ENCODE results near the gene EDEM2. TPM values are rescaled to one million over a fixed set of nuclear protein-coding genes. Genes with fewer than 3 reads are reported as not detected.
"Not testable (repeated sequence)": the region's sequence is repeated elsewhere in the genome, so short reads cannot be mapped to it uniquely, and the experiment has no call there.

EDEM2 gene
- total and polyA plus RNA-seq, 2 donors (not counting 1 experiment from before 2014, with no cell fraction given): 28.1 to 30.4 TPM

DNA sequence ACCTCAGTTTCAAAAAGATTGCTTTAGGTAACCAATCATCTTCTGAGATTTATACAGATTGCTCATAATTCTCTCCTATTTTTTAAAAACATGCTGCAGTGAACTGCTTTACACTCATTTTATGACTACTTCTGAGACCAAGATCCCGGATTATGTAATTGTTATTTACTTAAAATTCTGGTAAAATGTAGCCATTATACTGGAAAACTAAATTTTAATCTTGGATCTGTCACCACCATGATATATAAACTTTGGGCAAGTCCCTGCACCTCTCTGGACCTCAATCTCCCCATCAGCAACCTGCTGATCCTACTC is 24.3 kb upstream of the EDEM2 start:
- ChIA-PET CTCF (no interaction called here), POLR2A (no interaction called here)
- H3K4me3 ChIP-seq (ENCODE audit: control extremely low read depth in 1 of 5, extremely low read depth in 1 of 5, insufficient read depth in 1 of 5, low read depth in 2 of 5, low read length in 4 of 5): peak overlapping the region in 1 of 5 experiments; percentile 29
- TF ChIP-seq CTCF (IDR thresholded peaks at IDR 0.05): no peak
- TF ChIP-seq EZH2 (IDR thresholded peaks at IDR 0.05; ENCODE audit: borderline replicate concordance, insufficient read depth, low read depth, low read length, poor library complexity, severe bottlenecking): no peak
- intact Hi-C loops (cut with micrococcal nuclease): no loop called here
- no peaks in the 10 kb centered on the region for H3K27me3 Mint-ChIP-seq
- no peaks in the 10 kb centered on the region for H3K27me3 ChIP-seq (replicated peaks in 1 of 4; ENCODE audit: control extremely low read depth in 1 of 4, control insufficient read depth in 3 of 4, insufficient read depth in 4 of 4, low read length in 3 of 4)
- no peaks in the 10 kb centered on the region for H4K20me1 ChIP-seq (ENCODE audit: control insufficient read depth, insufficient read depth, low read length, poor library complexity, severe bottlenecking)
- H3K36me3 ChIP-seq (replicated peaks in 1 of 2; ENCODE audit: control extremely low read depth in 1 of 2, control insufficient read depth in 1 of 2, extremely low read depth in 1 of 2, insufficient read depth in 2 of 2, low read length in 1 of 2): no peaks in the 10 kb centered on the region
- peak overlapping the region; percentile 64 for H3K4me2 ChIP-seq (replicated peaks; ENCODE audit: low read depth, low read length, poor library complexity, severe bottlenecking)
- DNase-seq: no peak
- H3K27ac Mint-ChIP-seq: no peak overlapping the region
- WGBS (ENCODE audit: insufficient coverage): no CpG with 5 or more reads among the region's 1 CpG
- H2AFZ ChIP-seq (ENCODE audit: insufficient read depth, low read depth, low read length, poor library complexity, severe bottlenecking): peak overlapping the region; percentile 59
- peak overlapping the region; percentile 65 for H3K4me3 Mint-ChIP-seq
- H3K4me1 ChIP-seq (ENCODE audit: control insufficient read depth in 2 of 2, insufficient read depth in 2 of 2, low read length in 2 of 2): peaks cover 9% of the 10 kb centered on the region in 2 donors
- no peak overlapping the region for H3K27ac ChIP-seq (ENCODE audit: low read length in 2 of 2)
- H3K79me2 ChIP-seq (ENCODE audit: control insufficient read depth, insufficient read depth, low read length): no peaks in the 10 kb centered on the region
- H3K9me3 ChIP-seq (ENCODE audit: control extremely low read depth in 1 of 3, control insufficient read depth in 2 of 3, insufficient read depth in 1 of 3, low read length in 2 of 3): peaks cover 0 to 7% (median 0%) of the 10 kb centered on the region in 3 donors
- ATAC-seq (ENCODE audit: low read depth): no peak
- peaks cover 13% of the 10 kb centered on the region for H3K4me1 Mint-ChIP-seq
- no peaks in the 10 kb centered on the region for H3K9me3 Mint-ChIP-seq (ENCODE audit: insufficient read depth)
- peak overlapping the region; percentile 44 for H3K9ac ChIP-seq (ENCODE audit: low read length)

- H3K9me3 ChIP-seq (ENCODE audit: control extremely low read depth in 1 of 3, control insufficient read depth in 2 of 3, insufficient read depth in 1 of 3, low read length in 2 of 3); H3K27ac ChIP-seq (ENCODE audit: low read length in 2 of 2); intact Hi-C loops (cut with micrococcal nuclease); H4K20me1 ChIP-seq (ENCODE audit: control insufficient read depth, insufficient read depth, low read length, poor library complexity, severe bottlenecking); H3K4me3 Mint-ChIP-seq; H3K4me2 ChIP-seq (replicated peaks; ENCODE audit: low read depth, low read length, poor library complexity, severe bottlenecking); H3K4me1 ChIP-seq (ENCODE audit: control insufficient read depth in 2 of 2, insufficient read depth in 2 of 2, low read length in 2 of 2); H3K27me3 Mint-ChIP-seq; H3K4me3 ChIP-seq (ENCODE audit: control extremely low read depth in 1 of 5, extremely low read depth in 1 of 5, insufficient read depth in 1 of 5, low read depth in 2 of 5, low read length in 4 of 5); H3K27me3 ChIP-seq (replicated peaks in 1 of 4; ENCODE audit: control extremely low read depth in 1 of 4, control insufficient read depth in 3 of 4, insufficient read depth in 4 of 4, low read length in 3 of 4); H3K79me2 ChIP-seq (ENCODE audit: control insufficient read depth, insufficient read depth, low read length); ATAC-seq (ENCODE audit: low read depth); DNase-seq; H3K9ac ChIP-seq (ENCODE audit: low read length); CTCF ChIA-PET; H3K9me3 Mint-ChIP-seq (ENCODE audit: insufficient read depth); H3K27ac Mint-ChIP-seq; POLR2A ChIA-PET; H2AFZ ChIP-seq (ENCODE audit: insufficient read depth, low read depth, low read length, poor library complexity, severe bottlenecking); H3K36me3 ChIP-seq (replicated peaks in 1 of 2; ENCODE audit: control extremely low read depth in 1 of 2, control insufficient read depth in 1 of 2, extremely low read depth in 1 of 2, insufficient read depth in 2 of 2, low read length in 1 of 2): not testable (repeated sequence)
- WGBS (ENCODE audit: insufficient coverage): no CpG with 5 or more reads among the region's 4 CpGs
- H3K4me1 Mint-ChIP-seq: peaks cover 13% of the 10 kb centered on the region
Measured at GRCh38 chr20:35168701-35169409, 21.7 kb upstream of the EDEM2 start.
